Activated CD8-positive, alpha-beta memory T cell treated with anti-CD3 and anti-CD28 coated beads, Interleukin-2, amount 50 U/mL, for 4 hours (primary cell): Measurements from ENCODE around the gene ZBTB43.
"Not testable (repeated sequence)": the region's sequence is repeated elsewhere in the genome, so short reads cannot be mapped to it uniquely, and the experiment has no call there.

Experiments
- DNase-seq: peaks from one replicate; pipeline ENCODE4 v3.0.0-alpha.2; 2020

The ZBTB43 gene

GRCh38 chr9:126804696-126805553 lies at the start of gene ZBTB43:
Gene ZBTB43, plus strand, starts transcription at chr9:126805040. Its CDS starts 27,470 bp downstream, at chr9:126832510.
- DNase-seq: peak; percentile 98

- no peak for DNase-seq
Measured at GRCh38 chr9:126755317-126755875, 49.4 kb upstream of the ZBTB43 start.

GRCh38 chr9:126756238-126756637 lies 48.6 kb upstream of the ZBTB43 start:
- DNase-seq: no peak

GRCh38 chr9:126756876-126757415 lies 47.9 kb upstream of the ZBTB43 start:
- no peak for DNase-seq

GRCh38 chr9:126758916-126759585 lies 45.8 kb upstream of the ZBTB43 start:
- no peak for DNase-seq

- DNase-seq: no peak
Measured at GRCh38 chr9:126761274-126761673, 43.6 kb upstream of the ZBTB43 start.

- no peak for DNase-seq
Measured at GRCh38 chr9:126763130-126763764, 41.6 kb upstream of the ZBTB43 start.

- no peak for DNase-seq
Measured at GRCh38 chr9:126773004-126773607, 31.7 kb upstream of the ZBTB43 start.

GRCh38 chr9:126775926-126776325 lies 28.9 kb upstream of the ZBTB43 start:
- DNase-seq: no peak

GRCh38 chr9:126777733-126778132 lies 27.1 kb upstream of the ZBTB43 start:
- DNase-seq: no peak

GRCh38 chr9:126778141-126778540 lies 26.7 kb upstream of the ZBTB43 start:
- DNase-seq: no peak

GRCh38 chr9:126778696-126779095 lies 26.1 kb upstream of the ZBTB43 start:
- DNase-seq: not testable (repeated sequence)

GRCh38 chr9:126781186-126782052 lies 23.4 kb upstream of the ZBTB43 start:
- DNase-seq: peak; percentile 84

GRCh38 chr9:126782053-126782388 lies 22.8 kb upstream of the ZBTB43 start:
- no peak for DNase-seq

- DNase-seq: no peak
Measured at GRCh38 chr9:126783949-126784348, 20.9 kb upstream of the ZBTB43 start.

GRCh38 chr9:126784401-126784800 lies 20.4 kb upstream of the ZBTB43 start:
- DNase-seq: no peak

- not testable (repeated sequence) for DNase-seq
Measured at GRCh38 chr9:126784841-126785240, 20.0 kb upstream of the ZBTB43 start.

- no peak for DNase-seq
Measured at GRCh38 chr9:126788046-126788445, 16.8 kb upstream of the ZBTB43 start.

GRCh38 chr9:126788634-126789349 lies 16.0 kb upstream of the ZBTB43 start:
- DNase-seq: no peak

GRCh38 chr9:126790561-126790960 lies 14.3 kb upstream of the ZBTB43 start:
- no peak for DNase-seq
